ENCODE data around the gene MBNL2. TPM values are rescaled to one million over a fixed set of nuclear protein-coding genes. Genes with fewer than 3 reads are reported as not detected.

MBNL2 gene
- total RNA-seq (2014; rRNA removed; shearing (Covaris generic)) (1.6 and 2.7 TPM in 2 replicates), total RNA-seq (2022) (7.4 and 8.7 TPM in 2 replicates), Bru-seq, nascent RNA (percentile 60 among the genes with signal in this experiment), BruChase-seq, experiment 1, labeled RNA remaining after a 6-hour chase (percentile 47 among the genes with signal in this experiment), BruChase-seq, experiment 2, labeled RNA remaining after a 2-hour chase (percentile 51 among the genes with signal in this experiment)
- long read RNA-seq, full-length matches to known transcripts, result 7 of 33 reads
- long read RNA-seq, partial matches to known transcripts, result 4 of 33 reads
- long read RNA-seq, other reads (novel, unspliced or antisense), result 22 of 33 reads

- Histone ChIP-seq H3K36me3 (ENCODE audit: insufficient read depth, low read length) (no peaks in the 10 kb centered on the region), H4K20me1 (ENCODE audit: insufficient read depth, low read length) (no peaks in the 10 kb centered on the region), H3K4me1 (ENCODE audit: insufficient read depth, low read length, poor library complexity, severe bottlenecking) (peaks cover 31% of the 10 kb centered on the region), H3K4me2 (ENCODE audit: low read length) (peak within 1 kb of the TSS; percentile 94), H2AFZ (ENCODE audit: low read length) (peak within 1 kb of the TSS; percentile 93), H3K4me3 (ENCODE audit: low read depth, low read length, poor library complexity, severe bottlenecking) (peak within 1 kb of the TSS; percentile 89), H3K9me3 (ENCODE audit: low read length) (no peaks in the 10 kb centered on the region), H3K9me2 (ENCODE audit: insufficient read depth, low read length) (no peaks in the 10 kb centered on the region), H3K27ac (ENCODE audit: low read depth, low read length, poor library complexity, severe bottlenecking) (peak within 1 kb of the TSS; percentile 65), H3K79me2 (ENCODE audit: insufficient read depth, low read depth, low read length) (peaks cover 49% of the 10 kb centered on the region)
- ChIA-PET POLR2A (interaction anchor here (0.7 to 1.5 kb wide), 5 partner anchors 8 to 73 kb away, joined by 3 to 5 read pairs (median 3); no protein-coding TSS in a partner anchor), CTCF (ENCODE audit: unreplicated experiment) (interaction anchor here (0.6 kb wide), 1 partner anchor 75 kb away, joined by 3 read pairs; no protein-coding TSS in a partner anchor)
- TF ChIP-seq EZH2phosphoT487 (IDR thresholded peaks at IDR 0.05; ENCODE audit: borderline replicate concordance, low read depth, low read length) (no peak), CTCF (conservative IDR thresholded peaks at IDR 0.05; ENCODE audit: low read length) (no peak)
- intact Hi-C loops (cut with micrococcal nuclease; ENCODE audit: unreplicated experiment), result loop anchor here (10.0 kb wide), 1 partner anchor 123 kb away; no protein-coding TSS in a partner anchor
- DNase-seq (ENCODE audit: low spot score), result peak; percentile 74
- TSS peak; percentile 77 for BruUV-seq (replicated peaks)
These were observed at the start of gene MBNL2 for GRCh38 chr13:97221989-97222700. MBNL2 (plus strand) TSS chr13:97222333; CDS start chr13:97276236, 53,903 bp downstream.

- Histone ChIP-seq H3K4me3 (ENCODE audit: low read depth, low read length, poor library complexity, severe bottlenecking) (no peak overlapping the region), H3K4me2 (ENCODE audit: low read length) (no peak overlapping the region), H3K9me2 (ENCODE audit: insufficient read depth, low read length) (no peaks in the 10 kb centered on the region), H3K36me3 (ENCODE audit: insufficient read depth, low read length) (no peaks in the 10 kb centered on the region), H3K4me1 (ENCODE audit: insufficient read depth, low read length, poor library complexity, severe bottlenecking) (no peaks in the 10 kb centered on the region), H4K20me1 (ENCODE audit: insufficient read depth, low read length) (no peaks in the 10 kb centered on the region), H3K79me2 (ENCODE audit: insufficient read depth, low read depth, low read length) (no peaks in the 10 kb centered on the region), H2AFZ (ENCODE audit: low read length) (no peak overlapping the region), H3K27ac (ENCODE audit: low read depth, low read length, poor library complexity, severe bottlenecking) (no peak overlapping the region), H3K9me3 (ENCODE audit: low read length) (no peaks in the 10 kb centered on the region)
- no peak for TF ChIP-seq EZH2phosphoT487 (IDR thresholded peaks at IDR 0.05; ENCODE audit: borderline replicate concordance, low read depth, low read length)
- TF ChIP-seq CTCF (conservative IDR thresholded peaks at IDR 0.05; ENCODE audit: low read length), result no peak
- intact Hi-C loops (cut with micrococcal nuclease; ENCODE audit: unreplicated experiment), result no loop called here
- BruUV-seq (replicated peaks), result no TSS peak
- DNase-seq (ENCODE audit: low spot score), result no peak
- POLR2A ChIA-PET, result no interaction called here
- CTCF ChIA-PET (ENCODE audit: unreplicated experiment), result no interaction called here
These were observed 47.5 kb upstream of the MBNL2 start for GRCh38 chr13:97174638-97175037.

Data from OCI-LY7 (cell line).